ENCODE results near the gene ATP9B. TPM values are rescaled to one million over a fixed set of nuclear protein-coding genes. Genes with fewer than 3 reads are reported as not detected.

Gene ATP9B
- polyA plus RNA-seq, 4 donors: 4.3 to 19.6 (median 12.2) TPM

GRCh38 chr18:79401494-79402208, 332.5 kb downstream of the ATP9B start:
- H3K27ac ChIP-seq (ENCODE audit: low read depth in 1 of 3, low read length in 2 of 3): peak overlapping the region in 1 of 3 donors; percentile 78
- H3K4me1 ChIP-seq (ENCODE audit: control insufficient read depth in 3 of 3, insufficient read depth in 2 of 3, low read depth in 1 of 3, low read length in 2 of 3): peaks cover 0 to 7% (median 0%) of the 10 kb centered on the region in 3 donors
- H3K9me3 ChIP-seq (ENCODE audit: control insufficient read depth in 2 of 2, insufficient read depth in 1 of 2, low read depth in 1 of 2, low read length in 1 of 2): no peaks in the 10 kb centered on the region
- H3K4me3 ChIP-seq (ENCODE audit: low read depth in 1 of 3, low read length in 3 of 3): no peak overlapping the region
- DNase-seq (no peak), FAIRE-seq (no peak)
- peaks cover 0 to 52% (median under 1%) of the 10 kb centered on the region in 3 donors for H3K27me3 ChIP-seq (ENCODE audit: control insufficient read depth in 3 of 3, insufficient read depth in 3 of 3, low read length in 3 of 3)
- 84 to 86% (median 85%) methylated on average over 28 to 32 of the region's 32 CpGs for WGBS, 3 donors
- peaks cover 0 to 2% (median 0%) of the 10 kb centered on the region in 3 donors for H3K36me3 ChIP-seq (ENCODE audit: control insufficient read depth in 3 of 3, insufficient read depth in 2 of 3, low read depth in 1 of 3, low read length in 3 of 3)

GRCh38 chr18:79402209-79402576, 333.0 kb downstream of the ATP9B start:
- Histone ChIP-seq H3K27me3 (ENCODE audit: control insufficient read depth in 3 of 3, insufficient read depth in 3 of 3, low read length in 3 of 3) (peaks cover 0 to 46% (median 0%) of the 10 kb centered on the region in 3 donors), H3K36me3 (ENCODE audit: control insufficient read depth in 3 of 3, insufficient read depth in 2 of 3, low read depth in 1 of 3, low read length in 3 of 3) (peaks cover 0 to 2% (median 0%) of the 10 kb centered on the region in 3 donors), H3K4me1 (ENCODE audit: control insufficient read depth in 3 of 3, insufficient read depth in 2 of 3, low read depth in 1 of 3, low read length in 2 of 3) (peaks cover 0 to 1% (median 0%) of the 10 kb centered on the region in 3 donors), H3K27ac (ENCODE audit: low read depth in 1 of 3, low read length in 2 of 3) (peak overlapping the region in 1 of 3 donors; percentile 22), H3K9me3 (ENCODE audit: control insufficient read depth in 2 of 2, insufficient read depth in 1 of 2, low read depth in 1 of 2, low read length in 1 of 2) (no peaks in the 10 kb centered on the region), H3K4me3 (ENCODE audit: low read depth in 1 of 3, low read length in 3 of 3) (no peak overlapping the region)
- FAIRE-seq: no peak
- 85 to 88% (median 88%) methylated on average over 16 of the region's 16 CpGs for WGBS, 3 donors
- no peak for DNase-seq

GRCh38 chr18:79402977-79403722, 334.0 kb downstream of the ATP9B start:
- Histone ChIP-seq H3K27ac (ENCODE audit: low read depth in 1 of 3, low read length in 2 of 3) (peak overlapping the region in 1 of 3 donors; percentile 55), H3K9me3 (ENCODE audit: control insufficient read depth in 2 of 2, insufficient read depth in 1 of 2, low read depth in 1 of 2, low read length in 1 of 2) (no peaks in the 10 kb centered on the region), H3K4me1 (ENCODE audit: control insufficient read depth in 3 of 3, insufficient read depth in 2 of 3, low read depth in 1 of 3, low read length in 2 of 3) (no peaks in the 10 kb centered on the region), H3K36me3 (ENCODE audit: control insufficient read depth in 3 of 3, insufficient read depth in 2 of 3, low read depth in 1 of 3, low read length in 3 of 3) (peaks cover 0 to 2% (median 0%) of the 10 kb centered on the region in 3 donors), H3K4me3 (ENCODE audit: low read depth in 1 of 3, low read length in 3 of 3) (no peak overlapping the region), H3K27me3 (ENCODE audit: control insufficient read depth in 3 of 3, insufficient read depth in 3 of 3, low read length in 3 of 3) (peaks cover 0 to 37% (median 0%) of the 10 kb centered on the region in 3 donors)
- DNase-seq (no peak), FAIRE-seq (no peak)
- 27 to 43% (median 30%) methylated on average over 26 to 27 of the region's 27 CpGs for WGBS, 3 donors

- H3K4me1 ChIP-seq (ENCODE audit: control insufficient read depth in 3 of 3, insufficient read depth in 2 of 3, low read depth in 1 of 3, low read length in 2 of 3): no peaks in the 10 kb centered on the region
- H3K9me3 ChIP-seq (ENCODE audit: control insufficient read depth in 2 of 2, insufficient read depth in 1 of 2, low read depth in 1 of 2, low read length in 1 of 2): no peaks in the 10 kb centered on the region
- peak overlapping the region in 1 of 3 donors; percentile 39 for H3K27ac ChIP-seq (ENCODE audit: low read depth in 1 of 3, low read length in 2 of 3)
- no peak for FAIRE-seq
- peaks cover 0 to 29% (median 0%) of the 10 kb centered on the region in 3 donors for H3K27me3 ChIP-seq (ENCODE audit: control insufficient read depth in 3 of 3, insufficient read depth in 3 of 3, low read length in 3 of 3)
- no peak for DNase-seq
- H3K4me3 ChIP-seq (ENCODE audit: low read depth in 1 of 3, low read length in 3 of 3): no peak overlapping the region
- 64 to 71% (median 65%) methylated on average over 31 of the region's 31 CpGs for WGBS, 3 donors
- peaks cover 0 to 2% (median 0%) of the 10 kb centered on the region in 3 donors for H3K36me3 ChIP-seq (ENCODE audit: control insufficient read depth in 3 of 3, insufficient read depth in 2 of 3, low read depth in 1 of 3, low read length in 3 of 3)
These were observed 334.8 kb downstream of the ATP9B start for GRCh38 chr18:79403723-79404566.

- WGBS, 3 donors: 67 to 77% (median 68%) methylated on average over 12 of the region's 12 CpGs
- no peaks in the 10 kb centered on the region for H3K9me3 ChIP-seq (ENCODE audit: control insufficient read depth in 2 of 2, insufficient read depth in 1 of 2, low read depth in 1 of 2, low read length in 1 of 2)
- no peaks in the 10 kb centered on the region for H3K4me1 ChIP-seq (ENCODE audit: control insufficient read depth in 3 of 3, insufficient read depth in 2 of 3, low read depth in 1 of 3, low read length in 2 of 3)
- DNase-seq (no peak), FAIRE-seq (no peak)
- no peak overlapping the region for H3K4me3 ChIP-seq (ENCODE audit: low read depth in 1 of 3, low read length in 3 of 3)
- peaks cover 0 to 2% (median 0%) of the 10 kb centered on the region in 3 donors for H3K36me3 ChIP-seq (ENCODE audit: control insufficient read depth in 3 of 3, insufficient read depth in 2 of 3, low read depth in 1 of 3, low read length in 3 of 3)
- H3K27ac ChIP-seq (ENCODE audit: low read depth in 1 of 3, low read length in 2 of 3): peak overlapping the region in 1 of 3 donors; percentile 39
- peaks cover 0 to 23% (median 0%) of the 10 kb centered on the region in 3 donors for H3K27me3 ChIP-seq (ENCODE audit: control insufficient read depth in 3 of 3, insufficient read depth in 3 of 3, low read length in 3 of 3)
These were observed 335.3 kb downstream of the ATP9B start for GRCh38 chr18:79404567-79404910.

GRCh38 chr18:79405019-79405780, 336.0 kb downstream of the ATP9B start:
- H3K27ac ChIP-seq (ENCODE audit: low read depth in 1 of 3, low read length in 2 of 3): peak overlapping the region in 2 of 3 donors; percentile 23 to 87
- FAIRE-seq (no peak), DNase-seq (no peak)
- peaks cover 0 to 2% (median 0%) of the 10 kb centered on the region in 3 donors for H3K36me3 ChIP-seq (ENCODE audit: control insufficient read depth in 3 of 3, insufficient read depth in 2 of 3, low read depth in 1 of 3, low read length in 3 of 3)
- no peak overlapping the region for H3K4me3 ChIP-seq (ENCODE audit: low read depth in 1 of 3, low read length in 3 of 3)
- WGBS, 3 donors: 73 to 79% (median 77%) methylated on average over 23 of the region's 23 CpGs
- H3K27me3 ChIP-seq (ENCODE audit: control insufficient read depth in 3 of 3, insufficient read depth in 3 of 3, low read length in 3 of 3): peaks cover 0 to 19% (median 0%) of the 10 kb centered on the region in 3 donors
- H3K9me3 ChIP-seq (ENCODE audit: control insufficient read depth in 2 of 2, insufficient read depth in 1 of 2, low read depth in 1 of 2, low read length in 1 of 2): no peaks in the 10 kb centered on the region
- H3K4me1 ChIP-seq (ENCODE audit: control insufficient read depth in 3 of 3, insufficient read depth in 2 of 3, low read depth in 1 of 3, low read length in 2 of 3): no peaks in the 10 kb centered on the region

GRCh38 chr18:79405781-79406575, 336.8 kb downstream of the ATP9B start:
- H3K9me3 ChIP-seq (ENCODE audit: control insufficient read depth in 2 of 2, insufficient read depth in 1 of 2, low read depth in 1 of 2, low read length in 1 of 2): no peaks in the 10 kb centered on the region
- H3K27ac ChIP-seq (ENCODE audit: low read depth in 1 of 3, low read length in 2 of 3): peak overlapping the region in 2 of 3 donors; percentile 23 to 87
- 56 to 73% (median 63%) methylated on average over 27 of the region's 27 CpGs for WGBS, 3 donors
- FAIRE-seq: no peak
- no peak overlapping the region for H3K4me3 ChIP-seq (ENCODE audit: low read depth in 1 of 3, low read length in 3 of 3)
- DNase-seq: peak in 1 of 2 donors; percentile 56
- no peaks in the 10 kb centered on the region for H3K4me1 ChIP-seq (ENCODE audit: control insufficient read depth in 3 of 3, insufficient read depth in 2 of 3, low read depth in 1 of 3, low read length in 2 of 3)
- H3K36me3 ChIP-seq (ENCODE audit: control insufficient read depth in 3 of 3, insufficient read depth in 2 of 3, low read depth in 1 of 3, low read length in 3 of 3): peaks cover 0 to 2% (median 0%) of the 10 kb centered on the region in 3 donors
- H3K27me3 ChIP-seq (ENCODE audit: control insufficient read depth in 3 of 3, insufficient read depth in 3 of 3, low read length in 3 of 3): peaks cover 0 to 19% (median 0%) of the 10 kb centered on the region in 3 donors

All from small intestine (tissue), 7 donors.